OCI-LY1 (cell line): ENCODE measurements around the gene WIPF3.

ENCODE experiments used
- CTCF ChIP-seq: fragments of 200-600 bp; sonication (generic), shearing (Covaris generic); IDR thresholded peaks from 2 replicates; pipeline ENCODE4 v1.5.1; 2017; ENCODE audit warnings: mild to moderate bottlenecking, antibody characterized with exemption, low read length, moderate library complexity, mixed read lengths
- EZH2 ChIP-seq: fragments of 200-600 bp; sonication (generic), shearing (Covaris generic); IDR thresholded peaks from 2 replicates; pipeline ENCODE4 v1.8.0; 2017; ENCODE audit warnings: borderline replicate concordance, mixed run types, mild to moderate bottlenecking, antibody characterized with exemption, low read length, moderate library complexity, mixed read lengths

DNA sequence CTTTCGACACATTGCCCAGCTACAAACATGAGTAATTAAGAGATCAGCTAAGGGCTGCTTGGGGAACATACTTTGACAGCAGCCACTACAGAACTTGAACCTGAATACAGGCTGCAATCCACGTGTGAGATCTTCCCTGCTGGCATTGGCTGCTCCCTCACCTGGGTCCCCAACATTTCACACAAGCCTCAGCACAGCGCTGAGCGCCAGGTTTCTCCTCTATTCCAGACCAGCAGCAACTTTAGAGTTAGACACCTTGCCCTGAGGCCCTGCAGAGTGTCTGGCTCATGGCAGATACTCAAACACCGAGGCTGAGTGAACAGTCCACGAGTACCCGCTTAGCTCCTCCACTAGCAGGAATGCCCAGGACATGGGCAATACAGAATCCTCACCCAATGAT, 1.3 kb upstream of the WIPF3 start:
- no peak for TF ChIP-seq CTCF
- TF ChIP-seq EZH2: no peak
